Esophagus muscularis mucosa (tissue), 3 donors: ENCODE results near the gene LHX8.

Source experiments
- POLR2A ChIP-seq: fragments of 450-650 bp; IDR thresholded peaks from one replicate; pipeline ENCODE4 v1.6.1; 2017; ENCODE audit warnings: antibody characterized with exemption, moderate library complexity, mild to moderate bottlenecking, low read depth
- POLR2AphosphoS5 ChIP-seq, 2 donors: sonication (generic); formaldehyde crosslinking; IDR thresholded peaks; one replicate each; pipeline ENCODE4 v1.6.1; 2017; ENCODE audit warnings: antibody characterized with exemption in 2 of 2
- TF ChIP-seq, protein P1 (sequence below), 3 experiments: fragments of 200-600 bp in 2 of 3; fragments of 450-650 bp in 1 of 3; sonication (generic) in 2 of 3; IDR thresholded peaks; one replicate each; pipeline ENCODE4 v1.5.1; 2017 to 2019; ENCODE audit warnings: antibody characterized with exemption in 3 of 3, mild to moderate bottlenecking in 2 of 3, moderate library complexity in 1 of 3

DNA sequence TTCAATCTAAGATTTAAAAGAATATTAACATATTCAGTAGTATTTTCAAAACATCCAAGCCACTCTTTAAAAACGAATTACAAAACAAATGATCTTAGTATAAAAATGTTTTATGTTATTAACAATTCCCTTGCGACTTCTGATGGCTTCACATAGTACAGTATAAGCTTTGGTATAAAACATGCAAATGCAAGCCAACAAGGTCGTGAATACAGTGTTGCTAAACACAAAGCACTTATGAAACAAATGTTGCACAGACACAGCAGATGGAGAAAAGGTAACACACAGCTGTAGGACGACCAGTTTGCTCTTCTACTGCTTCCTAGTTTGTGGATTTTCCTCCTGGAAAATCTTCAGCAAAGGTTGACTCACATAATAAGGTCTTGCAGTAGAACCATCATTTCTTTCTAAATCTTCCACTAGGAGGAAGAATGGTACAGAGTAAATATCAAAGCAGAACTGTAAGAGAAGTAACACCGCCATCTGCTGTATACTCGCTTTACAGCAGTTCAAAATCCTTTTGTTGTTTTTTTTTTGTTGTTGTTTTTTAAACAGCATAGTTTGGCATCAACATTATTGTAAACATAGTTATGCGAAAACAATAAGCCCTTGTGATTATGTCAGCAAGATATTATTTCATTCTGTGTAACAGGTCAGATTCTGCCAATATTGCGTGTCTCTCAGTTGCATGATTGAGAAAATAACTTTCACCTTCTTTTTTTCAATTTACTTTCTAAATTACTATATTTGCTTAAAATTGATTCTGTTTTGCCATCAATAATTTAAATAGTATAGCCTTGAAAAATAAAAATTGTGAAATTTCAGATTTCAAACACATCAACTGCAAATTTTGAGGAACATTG is 69.5 kb downstream of the LHX8 start:
- TF ChIP-seq, protein P1, sequence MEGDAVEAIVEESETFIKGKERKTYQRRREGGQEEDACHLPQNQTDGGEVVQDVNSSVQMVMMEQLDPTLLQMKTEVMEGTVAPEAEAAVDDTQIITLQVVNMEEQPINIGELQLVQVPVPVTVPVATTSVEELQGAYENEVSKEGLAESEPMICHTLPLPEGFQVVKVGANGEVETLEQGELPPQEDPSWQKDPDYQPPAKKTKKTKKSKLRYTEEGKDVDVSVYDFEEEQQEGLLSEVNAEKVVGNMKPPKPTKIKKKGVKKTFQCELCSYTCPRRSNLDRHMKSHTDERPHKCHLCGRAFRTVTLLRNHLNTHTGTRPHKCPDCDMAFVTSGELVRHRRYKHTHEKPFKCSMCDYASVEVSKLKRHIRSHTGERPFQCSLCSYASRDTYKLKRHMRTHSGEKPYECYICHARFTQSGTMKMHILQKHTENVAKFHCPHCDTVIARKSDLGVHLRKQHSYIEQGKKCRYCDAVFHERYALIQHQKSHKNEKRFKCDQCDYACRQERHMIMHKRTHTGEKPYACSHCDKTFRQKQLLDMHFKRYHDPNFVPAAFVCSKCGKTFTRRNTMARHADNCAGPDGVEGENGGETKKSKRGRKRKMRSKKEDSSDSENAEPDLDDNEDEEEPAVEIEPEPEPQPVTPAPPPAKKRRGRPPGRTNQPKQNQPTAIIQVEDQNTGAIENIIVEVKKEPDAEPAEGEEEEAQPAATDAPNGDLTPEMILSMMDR (IDR thresholded peaks at IDR 0.05): peak; percentile 42 to 60 (median 56)
- TF ChIP-seq POLR2AphosphoS5 (IDR thresholded peaks at IDR 0.05) (no peak), POLR2A (no peak)
